HG02884 (cell line): Measurements from ENCODE around the gene SLCO1B1.

Experiments used
- ATAC-seq: cut with Tn5 transposase; IDR thresholded peaks from one replicate; pipeline ENCODE4 v1.9.1; 2021; ENCODE audit warnings: mild to moderate bottlenecking, moderate library complexity; ENCODE audit not compliant: unreplicated experiment

Gene SLCO1B1

DNA sequence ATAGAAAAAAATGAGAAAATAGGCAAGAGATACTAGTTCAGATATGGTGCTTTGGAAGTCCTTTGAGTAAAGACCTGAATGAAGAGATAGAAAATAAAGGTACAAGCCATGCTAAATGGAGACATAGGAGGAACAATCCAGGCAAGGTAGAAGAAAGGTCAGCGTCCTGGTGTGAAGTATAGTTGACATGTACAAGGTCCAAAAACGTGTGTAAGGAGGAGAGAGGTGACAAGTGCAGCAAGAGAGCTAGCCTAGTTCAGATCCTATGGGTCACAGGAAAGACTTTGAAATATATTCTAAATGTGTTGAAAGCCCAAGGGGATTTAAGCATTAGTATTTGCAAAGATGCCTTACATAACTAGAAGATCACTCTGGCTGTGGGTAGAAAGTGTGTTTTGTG lies 88.2 kb downstream of the SLCO1B1 start:
- ATAC-seq: no peak

DNA sequence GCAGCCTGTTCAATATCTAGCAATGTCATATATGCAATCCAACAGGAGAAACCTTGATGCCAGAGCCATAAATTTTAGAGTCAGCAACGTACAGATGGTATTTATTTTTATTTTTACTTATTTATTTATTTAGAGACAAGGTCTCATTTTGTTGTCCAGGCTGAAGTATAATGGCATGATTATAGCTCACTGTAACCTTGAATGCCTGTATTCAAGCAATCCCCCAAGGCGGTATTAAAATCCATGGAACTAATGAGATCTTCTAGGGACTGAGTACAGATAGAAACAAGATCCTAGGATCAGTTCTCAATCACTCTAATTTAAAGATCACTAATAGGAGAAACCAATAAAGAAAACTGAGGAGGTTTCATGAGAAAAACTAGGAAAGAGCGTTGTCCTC lies 89.3 kb downstream of the SLCO1B1 start:
- ATAC-seq: no peak

DNA sequence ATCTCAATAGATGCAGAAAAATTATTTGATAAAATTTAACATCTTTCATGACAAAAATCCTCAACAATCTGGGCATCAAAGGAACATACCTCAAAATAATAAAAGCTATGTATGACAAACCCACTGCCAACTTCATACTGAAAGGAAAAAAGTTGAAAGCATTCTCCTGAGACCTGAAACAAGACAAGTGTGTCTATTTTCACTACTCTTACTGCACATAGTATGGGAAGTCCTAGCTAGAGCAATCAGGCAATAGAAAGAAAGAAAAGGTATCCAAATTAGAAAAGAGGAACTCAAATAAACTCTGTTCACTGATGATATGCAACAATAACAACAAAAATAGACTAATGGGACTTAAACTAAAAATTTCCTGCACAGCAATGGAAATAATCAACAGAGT lies 90.1 kb downstream of the SLCO1B1 start:
- ATAC-seq: no peak

DNA sequence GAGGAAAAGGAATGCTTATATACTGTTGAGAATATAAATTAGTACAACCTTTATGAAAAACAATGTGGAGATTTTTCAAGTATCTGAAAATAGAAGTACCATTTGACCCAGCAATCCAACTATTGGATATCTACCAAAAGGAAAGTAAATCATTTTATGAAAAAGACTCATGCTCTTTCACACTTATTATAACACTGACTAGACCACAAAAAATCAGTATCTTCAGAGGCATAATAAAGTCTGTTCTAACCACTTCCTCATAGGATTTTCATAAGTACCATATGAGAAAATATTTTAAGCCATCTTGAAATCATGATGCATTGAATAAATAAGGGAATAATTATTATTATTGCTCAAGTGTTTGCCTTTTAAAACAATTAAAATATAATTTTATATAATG lies 90.8 kb downstream of the SLCO1B1 start:
- ATAC-seq: no peak

DNA sequence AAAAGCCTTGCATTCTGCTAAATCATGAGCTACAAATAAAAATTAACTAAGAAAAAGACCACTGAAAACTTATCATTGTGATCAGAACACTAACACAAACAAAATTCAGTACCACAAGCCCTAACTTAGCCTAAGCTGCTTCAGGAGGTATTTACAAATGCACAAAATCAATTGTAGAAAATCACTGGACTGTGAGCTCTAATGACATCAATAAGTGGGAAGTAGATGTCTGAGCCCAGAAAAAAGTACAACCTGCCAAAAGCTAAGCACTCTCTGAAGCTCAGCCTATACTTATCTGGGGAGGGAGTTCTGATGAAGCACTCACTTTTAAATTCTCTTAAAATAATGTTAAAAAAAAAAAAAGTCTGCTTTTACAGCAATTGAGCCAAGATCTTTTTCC lies 92.9 kb downstream of the SLCO1B1 start:
- ATAC-seq: no peak

DNA sequence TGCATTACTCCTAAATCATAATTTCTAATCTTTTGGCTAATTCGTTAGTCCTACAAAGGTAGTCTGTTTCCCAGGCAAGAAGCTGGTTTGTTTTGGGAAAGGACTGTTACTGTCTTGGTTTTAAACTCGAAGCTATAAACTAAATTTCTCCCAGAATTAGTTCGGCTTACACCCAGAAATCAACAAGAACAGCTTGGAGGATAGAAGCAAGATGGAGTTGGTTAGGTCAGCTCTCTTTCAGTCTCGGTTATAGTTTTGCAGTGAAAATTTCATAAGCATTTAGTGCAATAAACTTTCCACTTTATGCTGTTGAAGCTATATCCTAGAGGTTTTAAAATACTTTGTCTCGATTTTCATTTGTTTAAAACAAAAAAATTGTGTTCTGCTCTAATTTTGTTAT lies 103.4 kb downstream of the SLCO1B1 start:
- ATAC-seq: no peak

DNA sequence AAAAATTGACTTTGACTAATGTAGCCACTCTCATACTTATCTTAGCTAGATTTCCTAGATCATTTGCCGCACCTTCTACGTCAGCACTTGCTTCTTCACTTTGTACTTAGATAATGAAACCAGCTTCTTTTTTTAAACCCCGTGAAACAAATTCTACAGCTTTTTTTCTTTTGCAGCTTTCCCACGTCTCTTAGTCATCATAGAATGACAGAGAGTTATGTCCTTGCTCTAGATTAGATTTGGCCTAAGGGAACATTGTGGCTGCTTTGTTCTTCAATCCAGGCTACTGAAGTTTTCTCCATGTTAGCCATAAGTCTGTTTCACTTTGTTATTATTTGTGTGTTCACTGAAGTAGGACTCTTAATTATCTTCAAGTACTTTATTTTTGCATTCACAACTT lies 108.9 kb downstream of the SLCO1B1 start:
- ATAC-seq: no peak

DNA sequence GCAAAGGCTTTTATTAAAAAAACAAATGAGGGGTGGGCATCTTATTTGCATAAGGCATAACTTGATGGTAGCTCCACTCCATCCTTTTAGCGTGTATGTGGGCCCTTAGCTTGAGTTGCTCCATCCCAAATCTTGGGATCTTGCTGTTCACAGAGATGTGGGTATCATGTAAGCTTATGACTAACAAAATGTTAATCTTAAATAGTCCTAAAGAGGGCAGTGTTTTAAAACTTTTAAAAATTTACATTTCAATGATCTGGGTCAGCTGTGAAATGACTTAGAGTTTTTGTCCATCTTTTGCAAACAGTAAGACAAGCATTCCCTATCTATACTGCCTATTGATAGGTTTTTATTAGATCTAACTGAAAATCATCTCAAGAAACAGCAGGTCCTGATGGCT lies 117.7 kb downstream of the SLCO1B1 start:
- ATAC-seq: peak; percentile 66

DNA sequence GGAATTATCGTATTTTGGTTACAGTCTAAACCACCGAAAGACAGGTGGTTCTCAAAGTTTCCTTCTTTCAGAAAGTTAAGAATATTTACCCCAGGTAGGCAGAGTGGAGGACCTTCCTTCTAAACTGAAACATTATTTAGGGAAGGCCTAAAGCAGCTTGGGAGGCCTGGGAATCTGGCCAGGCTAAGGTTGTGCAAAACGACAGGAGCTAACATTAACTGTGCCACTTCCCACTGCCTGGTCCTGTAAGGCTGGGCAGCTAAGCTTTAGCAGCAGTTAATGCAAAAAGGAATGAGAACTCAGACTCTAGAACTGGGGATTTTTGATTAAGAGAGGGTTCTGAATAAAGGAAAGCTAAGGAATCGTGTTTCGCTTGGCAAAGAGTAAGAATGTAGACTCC lies 121.1 kb downstream of the SLCO1B1 start:
- ATAC-seq: no peak

DNA sequence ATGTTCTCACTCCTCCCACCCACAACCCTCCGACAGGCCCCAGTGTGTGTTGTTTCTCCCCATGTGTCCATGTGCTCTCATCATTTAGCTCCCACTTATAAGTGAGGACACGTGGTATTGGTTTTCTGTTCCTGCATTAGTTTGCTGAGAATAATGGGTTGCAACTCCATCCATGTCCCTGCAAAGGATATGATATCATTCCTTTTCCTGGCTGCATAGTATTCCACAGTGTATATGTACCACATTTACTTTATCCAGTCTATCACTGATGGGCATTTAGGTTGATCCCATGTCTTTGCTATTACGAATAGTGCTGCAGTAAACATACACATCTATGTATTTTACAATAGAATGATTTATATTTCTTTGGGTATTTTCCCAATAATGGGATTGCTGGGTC lies 126.2 kb downstream of the SLCO1B1 start:
- no peak for ATAC-seq

DNA sequence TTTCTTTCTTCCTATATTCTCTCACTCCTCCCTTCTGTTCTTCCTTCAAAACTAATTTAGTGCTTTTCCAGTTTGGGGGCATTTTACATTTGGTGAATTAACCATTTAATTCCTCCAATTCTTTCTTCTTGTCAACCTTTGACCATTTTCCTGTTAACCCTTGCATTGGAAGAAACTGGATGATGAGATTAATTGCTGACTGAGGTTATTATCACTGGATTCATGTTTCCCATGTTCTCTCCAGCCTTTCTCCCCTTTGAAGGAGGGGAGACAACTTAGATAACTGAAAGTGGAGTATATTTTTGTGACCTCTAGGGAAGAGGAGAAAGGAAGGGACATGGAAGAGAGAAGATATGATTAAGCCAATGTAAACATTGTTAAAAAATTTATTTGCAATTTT lies 133.2 kb downstream of the SLCO1B1 start:
- ATAC-seq: no peak

DNA sequence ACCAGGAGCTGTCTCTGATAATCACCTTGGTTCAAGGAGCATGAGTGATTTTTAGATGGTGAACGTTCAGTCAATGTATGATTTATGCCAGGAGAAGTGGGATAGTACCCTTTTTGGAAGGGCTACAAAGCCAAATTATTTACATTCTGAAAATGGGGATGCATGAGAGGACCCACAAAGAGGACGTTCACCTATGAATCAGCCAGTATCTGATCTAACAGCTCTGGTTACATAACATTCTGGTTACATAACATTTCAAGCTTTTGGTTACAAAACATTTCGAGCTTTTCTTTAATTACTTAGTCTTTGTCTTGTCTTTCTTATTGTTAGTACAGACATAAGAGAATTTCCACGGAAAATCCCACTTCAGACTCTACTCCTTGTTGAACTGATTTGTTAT lies 134.9 kb downstream of the SLCO1B1 start:
- no peak for ATAC-seq

DNA sequence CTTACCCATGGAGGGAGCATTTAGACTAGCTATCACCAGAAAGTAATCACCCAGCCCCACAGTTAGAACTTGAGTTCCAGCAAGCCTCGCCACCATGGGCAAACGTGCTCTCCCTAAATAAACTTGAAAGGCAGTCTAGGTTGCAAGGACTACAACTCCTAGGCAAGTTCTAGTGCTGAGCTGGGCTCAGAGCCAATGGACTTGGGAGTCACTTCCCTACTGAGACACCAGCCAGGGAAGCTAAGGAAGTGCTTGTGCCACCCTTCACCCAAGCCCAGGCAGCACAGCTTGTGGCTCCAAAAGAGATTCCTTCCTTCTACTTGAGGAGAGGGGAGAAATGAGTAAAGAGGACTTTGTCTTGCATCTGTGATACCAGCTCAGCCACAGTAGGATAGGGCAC lies 145.8 kb downstream of the SLCO1B1 start:
- no peak for ATAC-seq
